Measurements from ENCODE around the gene EMILIN2. TPM values are rescaled to one million over a fixed set of nuclear protein-coding genes. Genes with fewer than 3 reads are reported as not detected.

The EMILIN2 gene
- 9.5 to 13.7 TPM (median 12.1 TPM) in 5 replicates for total RNA-seq (2022; extraction: Qiagen RNA extraction)

DNA sequence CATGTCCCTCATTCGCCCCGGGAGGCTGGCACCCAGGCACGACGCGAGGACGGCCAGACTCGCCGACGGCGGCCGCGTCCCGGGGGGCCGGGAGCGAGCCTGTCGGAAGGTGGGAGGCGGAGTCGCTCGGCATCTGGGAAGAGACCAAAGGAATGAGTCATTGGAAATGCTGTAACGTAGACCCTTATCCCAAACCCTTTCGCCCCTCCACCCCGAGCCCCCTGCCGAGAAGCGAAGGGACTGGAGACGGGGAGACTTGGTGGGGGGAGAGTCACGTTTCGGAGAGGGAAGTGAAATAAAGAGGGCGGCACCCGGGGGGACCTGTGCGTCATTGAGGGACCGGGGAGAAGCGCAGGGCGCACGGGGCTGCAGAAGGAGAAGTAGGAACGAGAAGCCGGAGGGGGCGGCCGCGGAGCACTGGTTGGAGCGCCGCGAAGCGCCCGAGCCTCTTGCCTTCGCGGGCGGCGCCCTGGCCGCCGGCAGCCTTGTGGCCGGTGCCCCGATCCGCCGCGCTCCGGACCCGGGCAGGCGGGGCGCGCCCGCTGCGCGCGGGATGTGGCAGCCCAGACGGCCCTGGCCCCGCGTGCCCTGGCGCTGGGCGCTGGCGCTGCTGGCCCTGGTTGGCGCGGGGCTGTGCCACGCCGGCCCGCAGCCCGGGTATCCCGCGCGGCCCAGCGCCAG lies at the start of gene EMILIN2:
Gene EMILIN2 (plus strand): TSS at position 371 of the 681 bp plus-strand sequence. CDS start 183 bp downstream, at position 554.

Other genes with a start within 250 kb of the EMILIN2 start
- 15.2 to 17.9 TPM (median 16.3 TPM) in 5 replicates for gene SMCHD1, start 191.3 kb upstream of the EMILIN2 start, total RNA-seq (2022; extraction: Qiagen RNA extraction)
- 14.1 to 20.5 TPM (median 17.5 TPM) in 5 replicates for gene LPIN2, start 166.1 kb downstream of the EMILIN2 start, total RNA-seq (2022; extraction: Qiagen RNA extraction)